Neural progenitor cell (in vitro differentiated cells): Measurements from ENCODE around the gene TSC22D4. TPM values are rescaled to one million over a fixed set of nuclear protein-coding genes. Genes with fewer than 3 reads are reported as not detected.

Source experiments
- total RNA-seq: library from RNA; depleted of rRNA; stranded (reverse); fragments of >200 nt; gene quantifications from 2 replicates; pipeline ENCODE4 v1.2.3, GENCODE V29; 2015; ENCODE audit warnings: low replicate concordance

Gene TSC22D4
- total RNA-seq, 1 donor from 2014 or later: 11.0 TPM

Other genes starting within 250 kb of the TSC22D4 start
- not detected in 2 replicates for gene SPDYE3, start 171.5 kb downstream of the TSC22D4 start, total RNA-seq
- gene PILRB, start 121.1 kb downstream of the TSC22D4 start, total RNA-seq: 19.3 and 43.6 TPM in 2 replicates
- gene PILRA, start 105.7 kb downstream of the TSC22D4 start, total RNA-seq: 0.68 and 6.7 TPM in 2 replicates
- gene ZCWPW1, start 50.5 kb downstream of the TSC22D4 start, total RNA-seq: 1.4 and 1.8 TPM in 2 replicates
- 16.4 and 42.6 TPM in 2 replicates for gene MEPCE, start 49.4 kb downstream of the TSC22D4 start, total RNA-seq
- gene PPP1R35, start 42.7 kb downstream of the TSC22D4 start, total RNA-seq: 7.3 and 33.0 TPM in 2 replicates
- 0.71 TPM in 1 of 2 replicates, not detected in the other for gene SPACDR, start 15.0 kb downstream of the TSC22D4 start, total RNA-seq
- 1.2 and 6.7 TPM in 2 replicates for gene NYAP1, start 4.7 kb upstream of the TSC22D4 start, total RNA-seq
- 1.2 and 5.6 TPM in 2 replicates for gene AGFG2, start 60.0 kb upstream of the TSC22D4 start, total RNA-seq
- 1.5 TPM in 1 of 2 replicates, not detected in the other for gene SAP25, start 94.7 kb upstream of the TSC22D4 start, total RNA-seq
- 4.5 and 55.9 TPM in 2 replicates for gene LRCH4, start 106.9 kb upstream of the TSC22D4 start, total RNA-seq
- gene FBXO24, start 107.1 kb upstream of the TSC22D4 start, total RNA-seq: 1.2 and 2.5 TPM in 2 replicates
- gene PCOLCE, start 123.1 kb upstream of the TSC22D4 start, total RNA-seq: 6.6 and 8.5 TPM in 2 replicates
- 3.0 and 11.5 TPM in 2 replicates for gene MOSPD3, start 133.3 kb upstream of the TSC22D4 start, total RNA-seq
- gene TFR2, start 162.3 kb upstream of the TSC22D4 start, total RNA-seq: 0.34 and 1.9 TPM in 2 replicates
- not detected in 2 replicates for gene ACTL6B, start 177.2 kb upstream of the TSC22D4 start, total RNA-seq
- 54.3 and 110 TPM in 2 replicates for gene GNB2, start 194.5 kb upstream of the TSC22D4 start, total RNA-seq
- gene GIGYF1, start 215.0 kb upstream of the TSC22D4 start, total RNA-seq: 24.2 and 64.5 TPM in 2 replicates
- gene POP7, start 226.9 kb upstream of the TSC22D4 start, total RNA-seq: 19.4 and 55.1 TPM in 2 replicates
- gene EPO, start 241.3 kb upstream of the TSC22D4 start, total RNA-seq: 0.09 and 0.58 TPM in 2 replicates